Germinal center (tissue), 1 donor: ENCODE measurements around the gene MSI2.

ENCODE experiments used
- DNase-seq: peaks from one replicate; pipeline ENCODE4 v3.0.0; 2012; ENCODE audit warnings: mixed read lengths, low spot score

The MSI2 gene

GRCh38 chr17:57395721-57396321 lies 139.5 kb downstream of the MSI2 start:
- no peak for DNase-seq

- no peak for DNase-seq
Measured at GRCh38 chr17:57396511-57396921, 140.2 kb downstream of the MSI2 start.

- DNase-seq = no peak
Measured at GRCh38 chr17:57397402-57397801, 141.1 kb downstream of the MSI2 start.

GRCh38 chr17:57399690-57400089 lies 143.4 kb downstream of the MSI2 start:
- DNase-seq = no peak

- DNase-seq = no peak
Measured at GRCh38 chr17:57400648-57401047, 144.3 kb downstream of the MSI2 start.

- DNase-seq = no peak
Measured at GRCh38 chr17:57401556-57402488, 145.5 kb downstream of the MSI2 start.

- DNase-seq = no peak
Measured at GRCh38 chr17:57402681-57403180, 146.4 kb downstream of the MSI2 start.

GRCh38 chr17:57403236-57403635 lies 146.9 kb downstream of the MSI2 start:
- no peak for DNase-seq

GRCh38 chr17:57404073-57404472 lies 147.8 kb downstream of the MSI2 start:
- peak; percentile 44 for DNase-seq

GRCh38 chr17:57404795-57405490 lies 148.6 kb downstream of the MSI2 start:
- no peak for DNase-seq

- no peak for DNase-seq
Measured at GRCh38 chr17:57405491-57406072, 149.3 kb downstream of the MSI2 start.

- no peak for DNase-seq
Measured at GRCh38 chr17:57406131-57406980, 150.0 kb downstream of the MSI2 start.

GRCh38 chr17:57406981-57407286 lies 150.6 kb downstream of the MSI2 start:
- no peak for DNase-seq

GRCh38 chr17:57407287-57408070 lies 151.2 kb downstream of the MSI2 start:
- DNase-seq = no peak

- DNase-seq = peak; percentile 34
Measured at GRCh38 chr17:57408071-57408811, 151.9 kb downstream of the MSI2 start.

- no peak for DNase-seq
Measured at GRCh38 chr17:57410169-57410568, 153.8 kb downstream of the MSI2 start.

- DNase-seq = no peak
Measured at GRCh38 chr17:57412520-57413096, 156.3 kb downstream of the MSI2 start.

GRCh38 chr17:57413848-57414651 lies 157.7 kb downstream of the MSI2 start:
- DNase-seq = no peak

GRCh38 chr17:57415751-57416207 lies 159.5 kb downstream of the MSI2 start:
- DNase-seq = no peak
